Bronchus fibroblast of lung (primary cell): Measurements from ENCODE around the gene ERI3. TPM values are rescaled to one million over a fixed set of nuclear protein-coding genes. Genes with fewer than 3 reads are reported as not detected.

Experiments
- total RNA-seq: library from RNA; depleted of rRNA; stranded (reverse); fragments of >200 nt; gene quantifications from 2 replicates; pipeline ENCODE4 v1.2.3, GENCODE V29; 2015

The ERI3 gene, protein sequence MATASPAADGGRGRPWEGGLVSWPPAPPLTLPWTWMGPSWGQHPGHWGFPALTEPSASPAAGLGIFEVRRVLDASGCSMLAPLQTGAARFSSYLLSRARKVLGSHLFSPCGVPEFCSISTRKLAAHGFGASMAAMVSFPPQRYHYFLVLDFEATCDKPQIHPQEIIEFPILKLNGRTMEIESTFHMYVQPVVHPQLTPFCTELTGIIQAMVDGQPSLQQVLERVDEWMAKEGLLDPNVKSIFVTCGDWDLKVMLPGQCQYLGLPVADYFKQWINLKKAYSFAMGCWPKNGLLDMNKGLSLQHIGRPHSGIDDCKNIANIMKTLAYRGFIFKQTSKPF
- 66.2 and 73.4 TPM in 2 replicates for total RNA-seq

DNA sequence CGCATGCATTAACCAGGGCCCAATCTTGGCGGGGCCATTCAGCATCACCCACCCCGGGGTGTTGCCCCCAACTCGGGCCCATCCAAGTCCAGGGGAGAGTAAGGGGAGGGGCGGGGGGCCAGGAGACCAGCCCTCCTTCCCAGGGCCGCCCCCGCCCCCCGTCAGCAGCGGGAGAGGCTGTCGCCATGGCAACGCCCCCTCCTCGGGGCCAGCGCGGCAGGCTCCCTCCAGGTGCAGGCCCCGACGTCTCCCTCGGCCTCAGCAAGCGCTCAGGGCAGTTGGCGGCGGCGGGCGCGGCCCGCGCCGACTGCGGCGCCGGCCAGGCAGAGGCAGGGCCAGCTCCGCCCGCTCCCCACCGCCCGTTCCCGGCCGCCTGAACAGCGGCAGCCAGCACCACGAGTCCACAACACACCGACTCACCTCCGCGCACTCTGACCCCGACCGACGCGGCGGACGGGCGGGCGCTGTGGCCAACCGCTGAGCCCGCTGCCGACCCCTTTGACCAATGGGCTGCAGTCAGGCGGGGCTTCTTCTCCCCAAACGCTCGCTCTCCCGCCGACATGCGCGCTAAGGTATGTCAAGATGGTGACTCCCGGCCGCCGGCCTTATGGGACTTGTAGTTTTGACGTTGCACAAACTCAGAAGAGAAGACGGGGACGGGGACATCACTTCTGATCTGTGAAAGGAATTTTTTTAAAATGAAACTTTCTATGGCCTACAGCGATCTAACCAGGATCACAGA, at the start of gene ERI3:
ERI3 (minus strand) TSS at position 418 of the 742 bp plus-strand sequence; CDS start at position 187, 231 bp downstream.

DNA sequence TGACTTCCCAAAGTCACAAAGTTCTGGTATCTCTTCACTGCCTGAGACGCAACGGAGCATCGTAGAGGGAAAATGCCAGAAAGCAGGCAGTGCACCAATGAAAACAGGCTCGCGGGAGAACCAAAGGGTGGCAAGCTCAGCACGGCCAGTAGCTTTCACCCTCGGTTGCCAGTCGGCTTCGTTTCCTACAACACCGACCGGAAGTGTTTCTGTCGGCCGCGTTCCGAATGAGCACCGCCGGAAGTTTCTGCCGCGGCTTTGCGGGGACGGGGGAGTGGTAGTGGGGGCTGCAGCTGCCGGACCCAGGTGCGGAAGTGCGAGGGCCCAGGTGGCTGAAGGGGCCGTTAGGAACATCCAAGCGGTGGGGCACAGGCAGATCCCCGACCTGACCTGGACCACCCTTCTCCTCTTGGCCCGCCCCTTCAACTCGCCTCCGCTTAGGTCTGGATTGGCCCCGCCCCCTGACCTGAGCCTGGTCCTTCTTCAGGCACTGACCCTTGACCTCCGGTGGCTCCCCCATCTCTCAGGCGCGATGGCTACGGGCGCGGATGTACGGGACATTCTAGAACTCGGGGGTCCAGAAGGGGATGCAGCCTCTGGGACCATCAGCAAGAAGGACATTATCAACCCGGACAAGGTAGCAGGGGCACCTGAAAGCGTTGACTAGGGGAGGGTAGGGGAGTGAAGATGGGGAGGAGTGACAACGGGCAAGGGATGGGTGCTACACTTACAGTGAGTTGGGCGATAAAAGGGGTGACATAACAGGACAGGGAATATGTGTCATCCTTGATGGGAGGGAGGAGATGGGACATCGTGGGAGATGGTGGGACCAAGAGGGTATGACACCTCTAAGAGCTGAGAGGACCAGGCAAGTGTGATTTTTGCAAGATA, 141.6 kb downstream of the ERI3 start, which contains the start of gene DMAP1:
DMAP1 (plus strand) TSS at position 250 of the 891 bp plus-strand sequence; CDS start at position 533, 283 bp downstream.

Other genes starting within 250 kb of the ERI3 start
- under 0.01 TPM in 2 replicates for gene KLF17, start 236.4 kb downstream of the ERI3 start, total RNA-seq
- not detected in 2 replicates for gene KLF18, start 213.6 kb downstream of the ERI3 start, total RNA-seq
- 45.2 and 52.6 TPM in 2 replicates for gene DMAP1, start 141.8 kb downstream of the ERI3 start, total RNA-seq
- gene RNF220, start 50.0 kb upstream of the ERI3 start, total RNA-seq: 104 and 106 TPM in 2 replicates